Skeletal muscle cell (primary cell): ENCODE measurements around the gene SUMO4.
"Not testable (repeated sequence)": the region's sequence is repeated elsewhere in the genome, so short reads cannot be mapped to it uniquely, and the experiment has no call there.

Experiments used
- DNase-seq: peaks from one replicate; pipeline ENCODE4 v3.0.0-alpha.2; 2010; ENCODE audit warnings: low read depth
- H3K4me3 ChIP-seq: 2 replicates; pipeline ENCODE4 v1.5.1; 2011; ENCODE audit warnings: low read depth, mild to moderate bottlenecking, control low read depth, low read length, moderate library complexity

Gene SUMO4

DNA sequence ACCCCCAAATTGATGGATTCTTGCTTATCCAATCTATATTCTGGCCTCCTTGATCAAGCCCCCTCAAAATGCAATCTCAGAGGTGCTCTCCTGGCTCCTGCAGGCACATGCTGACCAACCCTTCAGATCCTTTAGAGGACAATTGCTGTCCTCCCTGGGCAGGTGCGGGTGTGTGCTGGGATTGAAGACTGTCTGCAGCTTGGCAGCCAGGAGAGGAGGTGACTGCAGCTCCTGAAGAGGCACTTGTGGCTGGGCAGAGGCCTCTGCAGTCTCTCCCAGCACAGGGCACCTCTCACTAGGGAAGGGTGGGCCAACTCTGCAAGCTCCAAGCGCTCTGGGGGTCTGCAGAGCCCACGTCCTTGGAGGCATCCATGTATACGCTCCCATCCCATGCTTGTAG is 28.5 kb downstream of the SUMO4 start:
- DNase-seq, result no peak
- no peak overlapping the region for H3K4me3 ChIP-seq

DNA sequence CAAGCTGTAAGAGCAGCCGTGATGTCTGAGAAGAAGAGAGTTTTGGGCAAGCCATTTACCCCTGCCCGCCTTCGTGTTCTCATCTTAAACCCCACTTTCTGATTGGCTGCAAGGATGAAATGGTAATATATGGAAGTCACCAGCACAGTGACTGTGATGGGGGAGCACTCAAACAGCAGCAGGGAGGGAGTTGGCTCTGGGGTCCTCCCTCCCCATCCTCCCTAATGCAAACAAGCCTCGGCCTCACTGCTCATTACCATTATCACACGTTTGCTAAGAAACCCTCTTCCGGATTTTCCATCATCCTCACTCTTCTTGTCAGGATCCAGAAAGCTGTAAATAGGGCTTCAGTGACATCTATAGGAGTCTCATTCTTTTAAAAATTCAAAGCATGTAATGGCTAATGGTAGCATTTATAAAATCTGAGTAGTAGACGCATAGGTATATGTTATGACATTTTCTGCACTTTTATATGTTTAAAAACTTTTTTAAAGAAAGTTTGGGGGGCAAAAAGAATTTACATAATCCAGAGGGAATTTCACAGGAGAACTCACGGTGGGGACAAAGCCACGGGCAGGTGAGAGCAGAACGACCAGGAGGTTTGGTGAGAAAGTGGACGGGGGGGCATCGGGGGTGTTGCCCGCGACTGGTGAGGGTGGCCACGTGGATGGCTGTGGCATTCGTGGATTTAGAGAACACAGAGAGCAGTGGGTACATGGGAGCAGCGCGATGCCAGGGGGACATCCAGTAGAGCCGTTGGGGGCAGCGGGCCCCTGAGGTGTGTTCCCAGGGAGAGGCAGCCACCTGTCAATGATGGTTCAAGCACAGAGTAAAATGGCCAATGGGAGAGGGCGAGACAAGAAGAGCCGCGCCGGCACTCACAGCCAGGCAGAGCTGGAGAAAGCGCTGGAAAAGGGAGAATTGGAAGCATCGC is 29.6 kb downstream of the SUMO4 start:
- DNase-seq, result no peak
- no peak overlapping the region for H3K4me3 ChIP-seq

DNA sequence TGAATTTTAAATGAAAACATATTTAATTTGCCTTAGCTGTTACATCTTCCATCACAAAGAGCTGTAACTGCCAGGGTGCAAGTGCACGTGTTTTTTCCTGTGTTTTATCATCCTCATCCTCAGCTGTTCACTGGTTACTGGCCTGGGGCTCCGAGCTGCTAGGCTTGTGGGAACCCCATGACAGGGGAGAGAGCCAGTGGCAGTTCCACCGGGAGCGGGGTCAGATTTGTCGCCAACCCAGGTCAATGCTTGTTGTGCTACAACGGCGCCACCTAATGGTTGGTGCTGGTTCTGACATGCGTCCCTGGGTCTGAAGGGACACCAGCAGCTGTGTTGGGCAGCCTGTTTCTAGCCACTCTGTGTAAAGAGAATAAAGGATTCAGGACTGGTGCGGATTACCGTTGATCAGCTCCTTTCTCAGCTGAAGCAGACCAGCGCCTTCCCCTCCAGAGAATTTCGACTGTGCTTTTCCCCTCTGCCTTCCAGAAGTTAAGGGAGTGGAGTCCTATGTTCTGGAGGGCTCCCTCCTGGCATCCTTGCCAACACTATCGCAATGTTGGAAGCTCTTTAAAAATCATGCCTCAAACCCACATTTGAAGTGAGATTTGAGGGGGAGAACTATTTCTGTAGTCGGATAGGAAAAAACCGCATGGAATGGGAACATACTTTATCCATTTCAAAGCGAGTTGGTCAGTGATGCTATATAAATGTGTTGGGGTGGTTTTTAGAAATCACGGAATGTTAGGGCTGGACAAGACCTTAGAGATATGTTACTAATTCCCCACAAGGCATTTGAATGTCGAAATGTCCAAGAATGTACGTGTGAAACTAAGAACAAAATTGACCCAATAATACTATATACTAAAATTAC is 32.1 kb downstream of the SUMO4 start:
- DNase-seq, result no peak
- no peak overlapping the region for H3K4me3 ChIP-seq

DNA sequence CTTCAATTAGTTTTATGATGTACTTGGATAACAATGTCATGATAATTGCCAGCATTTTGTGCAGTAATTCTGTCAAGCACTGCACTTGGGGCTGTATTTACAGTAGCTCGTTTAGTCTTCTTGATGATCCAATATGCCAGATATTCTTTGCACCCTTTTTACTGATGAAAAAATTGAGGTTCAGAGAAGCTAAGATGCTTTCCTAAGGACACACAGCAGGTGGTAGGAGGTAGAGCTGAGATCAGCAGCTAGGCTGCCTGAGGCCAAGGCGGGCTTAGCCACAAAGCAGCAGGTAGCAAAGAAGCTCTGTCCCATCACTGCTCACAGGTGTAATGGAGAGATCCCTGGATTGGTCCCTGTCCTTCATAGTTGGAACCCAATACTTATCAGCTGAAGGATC is 33.3 kb downstream of the SUMO4 start:
- DNase-seq, result no peak

DNA sequence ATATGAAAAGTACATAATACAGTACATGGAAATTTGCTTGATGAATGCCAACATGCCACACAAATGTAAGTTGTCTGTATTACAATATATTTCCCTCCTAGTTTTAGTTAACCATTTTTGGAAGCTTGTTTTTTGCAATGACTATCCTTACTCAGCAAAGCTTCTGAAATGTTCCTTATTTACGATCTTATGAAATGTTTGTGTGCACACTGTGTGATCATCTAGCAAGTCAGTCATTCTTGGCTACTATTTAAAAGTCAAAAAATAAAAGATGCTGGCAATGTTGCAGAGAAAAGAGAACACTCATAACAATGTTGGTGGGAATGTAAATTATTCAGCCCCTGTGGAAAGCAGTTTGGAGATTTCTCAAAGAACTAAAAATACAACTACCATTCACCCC is 33.8 kb downstream of the SUMO4 start:
- DNase-seq, result no peak
- no peak overlapping the region for H3K4me3 ChIP-seq

More for the DNA sequence above, 33.3 kb downstream of the SUMO4 start:
- no peak overlapping the region for H3K4me3 ChIP-seq

DNA sequence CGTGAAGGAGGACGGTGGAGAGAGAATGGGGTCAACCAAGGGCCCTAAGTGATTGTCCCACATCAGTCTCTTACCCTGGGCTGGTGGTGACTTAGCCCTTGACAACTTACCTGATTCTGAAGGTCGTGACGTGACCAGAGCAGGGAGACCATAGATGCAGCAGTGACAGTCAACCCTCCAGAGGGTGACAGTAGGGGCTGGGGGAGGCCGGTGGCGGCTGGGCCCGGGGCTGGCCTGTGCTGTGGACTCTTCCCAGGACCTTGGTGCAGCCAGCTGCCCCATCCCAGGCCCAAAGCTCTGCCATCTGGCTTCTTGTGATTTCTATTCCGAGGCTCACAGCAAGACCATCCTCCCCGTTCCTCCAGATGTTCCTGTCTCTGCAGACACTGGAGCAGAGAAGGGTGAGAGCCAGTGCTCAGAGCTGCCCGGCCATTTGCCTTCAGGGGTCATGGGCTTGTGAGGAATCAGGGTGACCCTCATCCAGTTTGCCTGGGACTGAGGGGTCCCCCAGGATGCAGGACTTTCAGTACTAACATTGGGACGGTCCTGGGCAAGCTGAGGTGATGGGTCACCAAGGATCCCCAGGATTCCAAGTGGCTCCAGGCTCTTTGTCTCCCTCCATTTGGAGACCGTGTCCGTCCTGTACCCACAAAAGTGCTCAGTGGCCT is 36.0 kb downstream of the SUMO4 start:
- no peak overlapping the region for H3K4me3 ChIP-seq
- DNase-seq, result no peak

DNA sequence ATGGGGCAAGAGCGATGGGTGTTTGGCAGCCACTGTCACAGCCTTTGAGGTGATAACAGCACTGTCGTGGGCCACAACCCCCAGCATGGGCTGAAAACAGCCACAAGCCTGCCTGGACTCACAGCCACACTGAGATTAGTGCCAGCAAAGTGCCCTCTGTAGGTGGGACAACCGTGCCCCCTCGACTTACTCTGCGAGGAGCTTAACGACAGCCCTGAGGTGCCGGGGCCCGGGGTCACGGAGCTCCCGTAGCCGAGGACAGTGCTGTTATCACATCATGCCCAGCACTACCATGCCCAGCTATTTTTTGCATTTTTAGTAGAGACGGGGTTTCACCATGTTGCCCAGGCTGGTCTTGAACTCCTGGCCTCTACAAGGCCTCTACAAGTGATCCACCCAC is 36.6 kb downstream of the SUMO4 start:
- DNase-seq, result no peak
- H3K4me3 ChIP-seq, result no peak overlapping the region

DNA sequence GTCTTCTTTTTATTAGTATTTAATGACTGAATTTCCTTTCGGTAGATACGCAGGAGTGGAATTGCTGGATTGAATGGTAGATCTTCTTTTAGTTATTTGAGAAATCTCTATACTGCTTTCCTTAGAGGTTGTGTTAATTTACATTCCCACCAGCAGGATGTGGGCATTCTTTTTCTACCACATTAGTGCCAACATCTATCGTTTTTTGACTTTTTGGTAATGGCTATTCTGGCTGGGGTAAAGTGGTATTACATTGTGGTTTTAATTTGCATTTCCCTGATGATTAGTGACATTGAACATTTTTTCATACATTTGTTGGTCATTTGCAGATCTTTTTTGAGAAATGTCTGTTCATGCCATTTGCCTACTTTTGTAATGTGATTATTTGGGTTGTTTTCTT is 37.1 kb downstream of the SUMO4 start:
- no peak overlapping the region for H3K4me3 ChIP-seq
- DNase-seq, result no peak

DNA sequence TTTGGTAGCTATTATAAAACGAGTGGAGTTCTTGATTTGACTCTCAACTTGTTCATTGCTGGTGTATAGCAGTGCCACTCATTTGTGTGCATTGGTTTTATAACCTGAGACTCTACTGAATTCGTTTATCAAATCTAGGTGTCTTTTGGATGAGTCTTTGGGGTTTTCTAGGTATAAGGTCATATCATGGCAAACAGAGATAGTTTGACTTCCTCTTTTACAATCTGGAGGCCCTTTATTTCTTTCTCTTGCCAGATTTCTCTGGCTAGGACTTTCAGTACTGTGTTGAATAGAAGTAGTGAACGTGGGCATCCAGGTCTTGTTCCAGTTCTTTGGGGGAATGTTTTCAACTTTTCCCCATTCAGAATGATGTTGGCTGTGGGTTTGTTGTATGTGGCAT is 38.8 kb downstream of the SUMO4 start:
- no peak overlapping the region for H3K4me3 ChIP-seq
- DNase-seq, result no peak

DNA sequence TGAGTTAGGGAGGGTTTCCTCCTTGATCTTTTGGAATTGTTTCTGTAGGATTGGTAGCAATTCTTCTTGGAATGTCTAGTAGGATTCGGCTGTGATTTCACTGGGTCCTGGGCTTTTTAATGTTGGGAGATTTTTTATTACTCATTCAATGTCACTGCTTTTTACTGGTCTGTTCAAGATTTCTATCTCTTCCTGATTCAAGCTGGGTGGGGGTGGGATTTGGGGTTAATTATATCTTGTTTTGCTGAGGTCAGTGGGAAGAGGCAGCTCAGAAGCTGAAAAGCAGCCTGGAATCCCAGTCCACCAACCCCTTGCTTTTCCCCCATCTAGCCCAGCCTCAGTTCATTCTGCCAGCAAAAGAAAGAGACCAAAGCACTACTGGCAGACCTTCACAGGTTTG is 39.6 kb downstream of the SUMO4 start:
- H3K4me3 ChIP-seq, result no peak overlapping the region
- no peak for DNase-seq

DNA sequence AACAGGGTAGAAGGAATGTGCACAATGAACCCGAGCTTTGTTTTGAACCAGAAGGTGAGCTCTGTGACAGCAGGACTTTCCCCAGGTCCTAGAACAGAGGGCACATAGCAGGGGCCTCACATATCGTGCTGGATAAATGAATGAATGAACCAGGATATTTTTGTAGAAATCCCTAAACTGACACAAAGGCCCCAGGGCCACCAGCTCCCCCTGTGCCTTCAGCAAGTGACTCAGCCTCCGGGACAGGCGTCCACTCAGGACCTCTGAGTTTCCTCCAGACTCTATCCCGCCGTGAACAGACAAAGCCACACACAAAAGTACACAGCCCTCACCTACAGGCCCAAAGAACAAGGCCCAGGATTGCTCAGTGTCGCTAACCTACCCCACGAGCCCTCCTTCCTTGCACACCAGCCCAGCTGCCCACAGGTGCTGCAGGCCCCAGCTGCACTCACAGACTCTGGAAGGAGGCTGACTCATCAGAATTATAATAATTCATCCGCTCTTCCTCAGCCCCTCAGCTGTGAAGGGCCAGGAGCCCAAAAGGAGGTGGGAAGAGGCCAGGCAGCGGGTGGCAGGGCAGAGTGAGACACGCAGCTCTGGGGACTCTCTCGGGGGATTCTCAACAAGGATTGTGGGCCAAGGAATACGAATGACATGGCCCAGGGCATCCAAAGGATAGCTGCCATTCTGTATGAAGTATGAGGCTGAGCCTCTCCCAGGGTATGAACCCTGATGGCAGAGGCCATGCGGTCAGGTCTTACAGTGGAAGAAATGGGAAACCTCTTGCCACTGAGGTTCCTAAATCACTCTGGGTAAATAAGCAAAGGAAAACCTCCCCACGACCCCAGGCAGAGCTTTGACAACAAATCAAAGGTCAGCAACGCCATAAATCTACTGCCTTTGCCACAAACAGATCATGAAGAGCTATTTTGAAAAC is 40.9 kb downstream of the SUMO4 start:
- no peak for DNase-seq
- H3K4me3 ChIP-seq, result no peak overlapping the region

DNA sequence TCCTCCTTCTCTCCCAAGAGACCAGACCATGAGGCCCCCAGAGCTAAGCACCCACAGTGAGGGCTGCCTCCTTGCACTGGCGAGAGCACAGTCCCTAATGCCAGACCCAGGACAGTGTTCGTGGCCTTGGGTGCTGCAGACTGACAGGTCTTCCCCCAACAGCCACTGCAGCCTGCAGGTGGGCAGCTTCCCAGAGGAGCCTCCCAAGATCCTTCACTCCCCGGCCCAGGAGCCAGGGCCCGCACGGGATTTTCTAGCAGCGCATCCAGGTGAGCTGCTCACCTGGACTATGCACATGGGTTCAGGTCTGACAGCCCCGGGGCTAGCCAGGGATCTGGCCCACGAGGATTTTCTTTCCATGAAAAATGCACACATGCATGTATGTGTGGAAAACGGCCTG is 41.7 kb downstream of the SUMO4 start:
- DNase-seq, result no peak
- no peak overlapping the region for H3K4me3 ChIP-seq

DNA sequence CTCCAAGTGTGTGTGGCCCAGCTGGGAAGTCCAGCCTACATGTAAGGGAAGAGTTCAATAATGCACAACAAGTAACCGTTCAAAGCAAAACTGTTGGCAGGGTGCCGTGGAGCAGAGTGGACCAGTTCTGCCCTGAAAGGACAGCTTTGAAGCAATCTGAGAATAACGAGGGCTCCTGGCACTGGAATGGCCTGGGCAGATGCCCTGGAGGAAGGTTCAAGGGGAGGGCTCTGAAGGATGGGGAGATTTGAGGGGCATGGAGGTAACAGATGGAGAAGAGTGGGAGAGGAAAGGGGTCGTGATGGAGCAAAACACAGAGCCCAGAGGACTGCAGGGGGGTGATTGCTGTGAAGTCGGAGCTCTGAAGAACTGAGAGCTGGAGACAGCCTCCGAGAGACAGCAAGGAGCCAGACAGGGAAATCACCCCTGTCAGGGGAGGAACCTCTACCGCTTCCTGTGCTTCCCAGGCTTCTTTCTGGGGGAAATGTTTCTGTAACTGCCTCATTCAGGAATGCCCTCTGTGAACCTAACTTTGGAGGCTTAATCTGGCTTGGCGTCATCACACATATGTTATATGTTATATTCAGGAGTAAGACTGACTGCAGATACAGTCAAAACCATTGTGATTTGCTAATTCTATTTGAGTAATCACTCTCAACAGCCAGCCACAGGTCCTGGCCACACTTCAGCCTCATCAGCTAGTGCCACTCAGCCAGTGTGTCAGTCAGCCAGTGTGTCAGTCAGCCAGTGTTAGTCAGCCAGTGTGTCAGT is 43.5 kb downstream of the SUMO4 start:
- DNase-seq, result no peak
- no peak overlapping the region for H3K4me3 ChIP-seq

DNA sequence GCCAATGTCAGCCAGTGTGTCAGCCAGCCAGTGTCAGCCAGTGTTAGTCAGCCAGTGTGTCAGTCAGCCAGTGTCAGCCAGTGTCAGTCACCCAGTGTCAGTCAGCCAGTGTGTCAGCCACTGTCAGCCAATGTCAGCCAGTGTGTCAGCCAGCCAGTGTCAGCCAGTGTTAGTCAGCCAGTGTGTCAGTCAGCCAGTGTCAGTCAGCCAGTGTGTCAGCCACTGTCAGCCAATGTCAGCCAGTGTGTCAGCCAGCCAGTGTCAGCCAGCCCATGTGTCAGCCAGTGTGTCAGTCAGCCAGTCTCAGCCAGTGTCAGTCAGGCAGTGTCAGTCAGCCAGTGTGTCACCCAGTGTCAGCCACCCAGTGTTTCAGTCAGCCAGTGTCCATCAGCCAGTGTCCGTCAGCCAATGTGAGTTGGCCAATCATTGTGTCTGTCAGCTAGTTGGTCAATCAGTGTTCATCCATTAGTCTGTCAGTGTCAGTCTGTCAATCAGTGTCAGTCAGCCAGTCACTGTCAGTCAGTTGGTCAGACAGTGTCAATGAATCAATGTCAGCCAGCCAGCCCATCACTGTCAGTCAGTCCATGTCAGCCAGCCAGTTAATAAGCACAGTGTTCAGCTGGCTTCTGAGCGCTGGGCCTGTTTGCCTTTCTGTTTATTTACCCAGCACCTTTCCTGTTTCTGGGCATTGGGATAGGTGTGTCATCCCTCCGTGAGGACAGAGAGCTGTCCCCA is 44.5 kb downstream of the SUMO4 start:
- H3K4me3 ChIP-seq, DNase-seq: not testable (repeated sequence)

DNA sequence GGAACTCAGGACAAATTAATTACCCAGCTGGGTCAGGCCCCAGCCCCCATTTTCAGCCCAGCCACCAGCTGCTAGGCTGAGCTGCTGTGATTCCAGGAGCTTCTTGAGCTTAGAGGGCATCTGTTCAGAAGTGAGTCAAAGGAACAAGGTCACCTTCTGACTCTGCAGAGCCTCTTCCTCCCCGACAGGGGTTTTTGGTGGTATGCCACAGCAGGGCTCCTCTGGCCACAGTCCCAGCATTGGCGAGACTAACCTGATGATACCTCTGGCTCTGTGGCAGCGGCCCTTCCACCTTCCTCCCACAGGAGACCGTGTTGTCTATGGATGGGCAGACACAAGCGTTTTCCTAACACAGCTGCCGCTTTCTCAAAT is 45.0 kb downstream of the SUMO4 start:
- H3K4me3 ChIP-seq, result no peak overlapping the region
- no peak for DNase-seq

DNA sequence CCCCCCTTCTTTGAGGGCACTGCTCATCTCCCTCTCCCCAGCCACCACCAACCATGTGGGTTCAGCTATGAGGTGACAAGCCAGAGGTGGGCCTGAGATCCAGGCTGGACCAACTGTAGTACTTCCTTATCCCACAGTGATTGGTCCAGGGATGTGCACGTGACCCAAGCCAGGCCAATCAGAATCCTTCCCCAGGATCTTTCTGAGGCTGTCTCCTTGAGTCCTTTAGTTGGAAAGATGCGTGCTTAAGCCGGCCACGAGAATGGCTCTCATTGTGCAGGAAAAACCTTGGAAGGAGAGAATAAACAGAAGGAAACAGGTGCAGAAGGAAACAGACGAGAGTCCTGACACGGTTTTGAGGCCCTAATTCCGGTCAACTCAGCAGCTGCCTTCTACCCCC is 45.5 kb downstream of the SUMO4 start:
- DNase-seq, result no peak
- no peak overlapping the region for H3K4me3 ChIP-seq

DNA sequence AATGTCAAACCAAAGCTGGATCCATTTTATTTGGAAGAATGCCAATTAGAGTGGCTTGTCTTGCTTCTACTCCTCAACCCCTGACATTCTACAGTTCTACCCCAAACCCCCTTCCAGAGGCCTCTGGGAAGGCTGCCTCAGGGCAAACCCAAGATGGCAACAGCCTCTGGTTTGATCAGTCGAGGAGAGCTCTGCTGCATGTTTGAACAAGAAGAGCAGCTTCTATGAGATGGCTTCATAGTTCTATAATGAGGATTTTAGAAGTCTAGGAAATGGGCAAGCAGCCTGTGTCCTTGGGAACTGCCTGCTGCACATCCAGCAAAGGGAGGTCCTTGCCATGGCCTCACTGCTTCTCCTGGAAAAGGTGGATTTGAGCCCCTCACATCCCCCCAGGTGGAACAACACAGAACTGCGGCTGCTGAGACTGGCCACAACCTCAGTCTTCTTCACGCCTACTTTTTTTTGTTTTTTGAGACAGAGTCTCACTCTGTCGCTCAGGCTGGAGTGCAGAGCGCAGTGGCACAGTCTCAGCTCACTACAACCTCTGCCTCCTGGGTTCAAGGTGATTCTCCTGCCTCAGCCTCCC is 46.8 kb downstream of the SUMO4 start:
- H3K4me3 ChIP-seq, result no peak overlapping the region
- DNase-seq, result no peak
